ENCODE data around the gene VSTM4.

DNA sequence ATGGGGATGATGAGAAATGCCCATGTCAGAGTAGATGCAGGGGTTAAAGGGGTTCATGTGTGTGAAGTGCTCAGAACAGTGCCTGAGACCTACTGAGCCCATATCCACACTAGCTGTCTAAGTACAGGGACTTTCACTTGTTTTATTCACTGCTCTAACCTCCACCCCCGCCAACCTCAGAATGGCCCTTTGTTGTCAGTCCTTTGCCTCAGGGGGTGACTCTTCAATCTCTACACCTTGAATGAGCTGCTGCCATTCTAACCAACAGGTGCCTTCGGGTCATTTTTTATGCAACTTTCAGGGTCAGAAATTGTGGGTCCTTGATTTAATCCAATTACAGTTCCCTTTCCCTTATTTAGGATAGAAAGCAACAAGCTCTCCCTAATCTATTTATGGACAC, 26.2 kb downstream of the VSTM4 start:
- TF ChIP-seq, protein P1, sequence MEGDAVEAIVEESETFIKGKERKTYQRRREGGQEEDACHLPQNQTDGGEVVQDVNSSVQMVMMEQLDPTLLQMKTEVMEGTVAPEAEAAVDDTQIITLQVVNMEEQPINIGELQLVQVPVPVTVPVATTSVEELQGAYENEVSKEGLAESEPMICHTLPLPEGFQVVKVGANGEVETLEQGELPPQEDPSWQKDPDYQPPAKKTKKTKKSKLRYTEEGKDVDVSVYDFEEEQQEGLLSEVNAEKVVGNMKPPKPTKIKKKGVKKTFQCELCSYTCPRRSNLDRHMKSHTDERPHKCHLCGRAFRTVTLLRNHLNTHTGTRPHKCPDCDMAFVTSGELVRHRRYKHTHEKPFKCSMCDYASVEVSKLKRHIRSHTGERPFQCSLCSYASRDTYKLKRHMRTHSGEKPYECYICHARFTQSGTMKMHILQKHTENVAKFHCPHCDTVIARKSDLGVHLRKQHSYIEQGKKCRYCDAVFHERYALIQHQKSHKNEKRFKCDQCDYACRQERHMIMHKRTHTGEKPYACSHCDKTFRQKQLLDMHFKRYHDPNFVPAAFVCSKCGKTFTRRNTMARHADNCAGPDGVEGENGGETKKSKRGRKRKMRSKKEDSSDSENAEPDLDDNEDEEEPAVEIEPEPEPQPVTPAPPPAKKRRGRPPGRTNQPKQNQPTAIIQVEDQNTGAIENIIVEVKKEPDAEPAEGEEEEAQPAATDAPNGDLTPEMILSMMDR (IDR thresholded peaks at IDR 0.05 in 4 of 5, conservative IDR thresholded peaks at IDR 0.05 in 1 of 5) = no peak
- TF ChIP-seq POLR2A (IDR thresholded peaks at IDR 0.05) = no peak
